Gastroesophageal sphincter (tissue), 4 donors: ENCODE measurements around the gene CEBPZOS. TPM values are rescaled to one million over a fixed set of nuclear protein-coding genes. Genes with fewer than 3 reads are reported as not detected.

Source experiments
- ATAC-seq: fragments of 150-250 bp; one replicate; pipeline ENCODE4 v1.9.1; 2016; ENCODE audit warnings: mild to moderate bottlenecking, moderate library complexity
- H3K27ac ChIP-seq, 4 donors: fragments of 200-600 bp; sonication (generic) in 3 of 4; 1 replicate in 3 of 4; 2 replicates in 1 of 4; pipeline ENCODE4 v1.5.1; 2016 to 2019
- H3K27me3 ChIP-seq: fragments of 200-600 bp; sonication (generic); one replicate; pipeline ENCODE4 v1.5.1; 2019
- H3K36me3 ChIP-seq, 2 donors: fragments of 200-600 bp; sonication (generic); one replicate each; pipeline ENCODE4 v1.5.1; 2019; ENCODE audit warnings: control low read depth in 1 of 2
- H3K4me1 ChIP-seq, 3 donors: fragments of 200-600 bp; sonication (generic); 1 replicate in 2 of 3; 2 replicates in 1 of 3; pipeline ENCODE4 v1.5.1; 2016 to 2019; ENCODE audit warnings: control low read depth in 2 of 3
- H3K4me3 ChIP-seq, 2 donors: fragments of 200-600 bp; sonication (generic); one replicate each; pipeline ENCODE4 v1.5.1; 2019; ENCODE audit warnings: mild to moderate bottlenecking in 1 of 2, moderate library complexity in 1 of 2
- H3K9me3 ChIP-seq, 3 donors: fragments of 200-600 bp; sonication (generic); one replicate each; pipeline ENCODE4 v1.5.1; 2017 to 2019; ENCODE audit warnings: control low read depth in 2 of 3
- CTCF ChIP-seq, 4 experiments: fragments of 200-600 bp in 2 of 4; fragments of 450-650 bp in 2 of 4; sonication (generic) in 1 of 4; IDR thresholded peaks; one replicate each; pipeline ENCODE4 v1.5.1; 2017 to 2019; ENCODE audit warnings: antibody characterized with exemption in 4 of 4, mild to moderate bottlenecking in 2 of 4, moderate library complexity in 2 of 4
- EP300 ChIP-seq: sonication (generic); formaldehyde crosslinking; IDR thresholded peaks from one replicate; pipeline ENCODE4 v1.6.1; 2017; ENCODE audit warnings: antibody characterized with exemption, mild to moderate bottlenecking
- POLR2A ChIP-seq, 2 donors: fragments of 450-650 bp; IDR thresholded peaks; one replicate each; pipeline ENCODE4 v1.6.1; 2017; ENCODE audit warnings: antibody characterized with exemption in 2 of 2, mild to moderate bottlenecking in 2 of 2, moderate library complexity in 1 of 2
- WGBS, 2 donors: methylation state at CpG; one replicate each; pipeline ENCODE4 v1.1.5; 2018; ENCODE audit warnings: low coverage in 1 of 2; 5-methylcytosine and 5-hydroxymethylcytosine counted together
- total RNA-seq, 4 donors: library from RNA; depleted of rRNA; stranded (reverse); fragments of >200 nt; gene quantifications; one replicate each; pipeline ENCODE4 v1.1.0, GENCODE V29; 2016

Gene CEBPZOS
- total RNA-seq, 4 donors from 2014 or later: 21.0 to 37.4 (median 28.7) TPM

GRCh38 chr2:37250869-37251740 lies 54.8 kb downstream of the CEBPZOS start:
- Histone ChIP-seq H3K9me3 (no peaks in the 10 kb centered on the region), H3K4me1 (no peaks in the 10 kb centered on the region), H3K27me3 (no peaks in the 10 kb centered on the region), H3K36me3 (peaks cover 7 to 99% of the 10 kb centered on the region in 2 donors), H3K27ac (no peak overlapping the region), H3K4me3 (no peak overlapping the region)
- TF ChIP-seq CTCF (IDR thresholded peaks at IDR 0.05): no peak
- TF ChIP-seq EP300: no peak
- TF ChIP-seq POLR2A (IDR thresholded peaks at IDR 0.05): no peak
- WGBS, 2 donors: 58 to 67% methylated on average over 5 of the region's 5 CpGs
- ATAC-seq: no peak

Other genes starting within 250 kb of the CEBPZOS start
- 10 to 100 TPM; 18.5 to 24.6 (median 20.9) TPM for gene STRN, start 230.0 kb upstream of the CEBPZOS start, total RNA-seq
- 10 to 100 TPM; 17.6 to 32.1 (median 22.1) TPM for gene HEATR5B, start 112.1 kb upstream of the CEBPZOS start, total RNA-seq
- gene GPATCH11, start 112.0 kb upstream of the CEBPZOS start, total RNA-seq: 10 to 100 TPM in 1 of 4 donors, 1 to 10 TPM in 3; 6.3 to 10.6 (median 7.6) TPM
- gene EIF2AK2, start 39.5 kb upstream of the CEBPZOS start, total RNA-seq: 10 to 100 TPM; 25.3 to 33.2 (median 29.9) TPM
- gene SULT6B1, start 7.8 kb upstream of the CEBPZOS start, total RNA-seq: not detected
- 10 to 100 TPM; 22.1 to 48.9 (median 41.8) TPM for gene CEBPZ, start 35.1 kb downstream of the CEBPZOS start, total RNA-seq
- 10 to 100 TPM; 18.1 to 23.2 (median 19.4) TPM for gene NDUFAF7, start 35.2 kb downstream of the CEBPZOS start, total RNA-seq
- gene PRKD3, start 128.3 kb downstream of the CEBPZOS start, total RNA-seq: 10 to 100 TPM; 29.3 to 40.3 (median 38.3) TPM
- 1 to 10 TPM; 1.5 to 5.2 (median 2.6) TPM for gene QPCT, start 148.1 kb downstream of the CEBPZOS start, total RNA-seq